ENCODE data around the gene PLD5.
"Not testable (repeated sequence)": the region's sequence is repeated elsewhere in the genome, so short reads cannot be mapped to it uniquely, and the experiment has no call there.

Gene PLD5

GRCh38 chr1:242282758-242283485 lies 241.6 kb downstream of the PLD5 start:
- not testable (repeated sequence) for DNase-seq (ENCODE audit: low read depth, low spot score)

- DNase-seq (ENCODE audit: low read depth, low spot score), result not testable (repeated sequence)
Observed at GRCh38 chr1:242278406-242278805, 246.1 kb downstream of the PLD5 start.

DNA sequence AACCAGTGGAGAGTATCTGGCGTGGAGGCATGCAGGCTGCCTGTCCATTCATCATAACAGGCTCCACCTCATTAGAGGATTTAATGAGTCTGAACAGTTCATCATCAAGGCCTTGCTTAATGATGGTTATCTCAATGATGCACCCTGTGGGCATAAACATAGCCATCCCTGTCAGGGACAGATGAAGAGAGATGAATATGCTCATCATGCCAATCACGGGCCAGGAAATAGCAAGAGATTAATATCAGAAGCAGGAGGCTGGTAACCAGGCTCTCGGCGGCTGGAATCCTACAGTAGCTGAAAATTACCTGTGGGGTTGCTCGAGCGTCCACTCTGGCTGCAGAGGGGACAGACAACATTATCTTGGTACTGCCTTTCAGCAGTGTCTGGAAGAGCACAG lies 247.7 kb downstream of the PLD5 start:
- DNase-seq (ENCODE audit: low read depth, low spot score), result not testable (repeated sequence)

GRCh38 chr1:242267004-242267403 lies 257.5 kb downstream of the PLD5 start:
- DNase-seq (ENCODE audit: low read depth, low spot score), result not testable (repeated sequence)

DNA sequence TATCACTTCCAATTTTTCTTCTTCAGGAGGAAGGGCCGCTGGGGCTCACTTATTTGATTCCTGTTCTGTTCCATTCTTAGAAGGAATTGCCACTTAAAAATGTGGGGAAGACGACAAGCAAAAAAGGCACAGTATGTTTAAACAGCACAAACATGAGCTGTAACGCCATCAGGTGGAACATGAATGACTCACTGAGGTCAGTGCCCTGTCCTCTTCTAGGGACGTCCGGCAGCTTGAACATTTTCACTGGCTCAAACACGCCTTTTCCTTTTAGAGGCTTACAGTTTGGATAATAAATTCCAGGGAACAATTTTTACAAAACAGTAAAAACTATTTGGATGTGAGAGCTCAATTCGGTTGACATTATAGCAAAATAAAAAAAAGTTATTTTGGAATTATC lies 260.1 kb downstream of the PLD5 start:
- DNase-seq (ENCODE audit: low read depth, low spot score), result not testable (repeated sequence)

DNA sequence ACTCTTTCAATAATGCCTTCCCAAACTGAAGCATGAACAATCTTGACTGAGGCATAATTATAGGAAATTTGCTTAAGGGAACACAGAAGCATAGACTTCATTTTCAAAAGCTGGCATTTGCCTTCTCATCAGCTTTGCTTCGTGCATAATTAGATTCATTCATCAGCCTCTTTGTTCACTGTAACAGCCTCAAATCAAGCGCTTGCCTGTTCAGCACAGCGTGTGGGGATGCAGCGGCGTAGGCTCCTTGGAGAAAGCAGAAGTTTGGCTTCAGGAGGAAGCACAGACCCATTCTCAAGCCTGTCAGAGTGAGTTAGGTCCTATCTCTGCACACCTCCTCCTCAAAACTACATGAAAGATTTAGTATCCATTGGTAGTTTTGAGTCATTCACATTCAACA lies 279.2 kb downstream of the PLD5 start:
- no peak for DNase-seq (ENCODE audit: low read depth, low spot score)

- no peak for DNase-seq (ENCODE audit: low read depth, low spot score)
Observed at GRCh38 chr1:242243472-242243871, 281.0 kb downstream of the PLD5 start.

DNA sequence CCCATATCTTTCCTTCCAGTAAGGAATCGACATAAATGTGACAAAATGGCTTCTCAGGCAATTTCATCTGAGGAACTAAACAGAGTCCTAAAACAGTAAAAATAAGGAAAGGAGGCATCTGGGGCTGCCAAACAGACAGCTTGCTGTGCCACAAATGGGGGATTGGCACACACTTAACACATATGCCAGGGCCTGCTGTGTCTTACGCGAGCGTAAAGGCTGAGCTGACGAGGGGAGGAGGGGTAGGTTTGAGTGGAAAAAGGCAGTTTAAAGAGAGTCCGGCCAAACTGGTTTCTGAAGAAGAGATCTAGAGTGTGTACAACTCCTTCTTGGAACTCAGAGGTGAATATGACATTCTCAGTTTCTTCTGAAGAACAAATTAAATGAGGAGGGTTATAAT lies 281.5 kb downstream of the PLD5 start:
- DNase-seq (ENCODE audit: low read depth, low spot score), result no peak

- no peak for DNase-seq (ENCODE audit: low read depth, low spot score)
Observed at GRCh38 chr1:242241936-242242335, 282.6 kb downstream of the PLD5 start.

GRCh38 chr1:242240691-242241090 lies 283.8 kb downstream of the PLD5 start:
- DNase-seq (ENCODE audit: low read depth, low spot score), result no peak

GRCh38 chr1:242240077-242240476 lies 284.4 kb downstream of the PLD5 start:
- no peak for DNase-seq (ENCODE audit: low read depth, low spot score)

DNA sequence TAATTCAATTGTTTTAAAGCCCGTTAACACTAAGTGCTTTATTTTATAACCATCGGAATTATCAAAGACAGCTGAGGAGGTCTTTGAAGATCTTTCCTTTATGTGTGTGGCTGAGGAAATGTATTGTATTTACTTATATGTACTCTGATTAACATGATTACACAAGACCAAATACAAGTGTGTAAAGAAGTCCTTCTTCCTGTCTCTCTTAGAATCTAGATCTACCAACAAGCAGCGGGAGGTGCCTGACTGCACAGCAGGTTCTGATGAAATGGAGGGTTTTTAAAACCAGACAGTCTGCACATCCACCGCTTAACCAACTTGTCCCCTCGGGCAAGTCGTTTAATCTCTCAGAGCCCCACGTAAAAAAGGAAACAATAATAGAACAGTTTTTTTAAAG lies 285.1 kb downstream of the PLD5 start:
- DNase-seq (ENCODE audit: low read depth, low spot score), result no peak

- no peak for DNase-seq (ENCODE audit: low read depth, low spot score)
Observed at GRCh38 chr1:242237051-242237450, 287.4 kb downstream of the PLD5 start.

DNA sequence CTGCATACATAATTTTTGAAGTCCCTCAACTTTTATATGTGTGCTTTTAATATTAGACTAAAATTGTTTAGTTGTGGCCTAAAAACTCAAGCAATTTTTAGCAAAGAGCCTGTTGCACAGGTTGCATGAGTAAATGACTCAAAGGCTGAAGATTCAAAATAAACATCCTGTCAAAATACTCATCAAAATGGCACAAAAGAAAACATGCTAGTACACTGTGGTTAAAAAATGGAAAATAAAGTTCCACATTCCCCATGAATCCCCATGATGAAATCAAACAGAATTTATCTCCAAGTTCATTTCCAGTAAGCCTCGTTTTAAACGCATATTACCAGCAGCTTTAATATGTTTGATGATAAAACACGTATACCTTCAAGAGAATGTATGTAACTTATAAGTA lies 295.5 kb downstream of the PLD5 start:
- no peak for DNase-seq (ENCODE audit: low read depth, low spot score)

DNA sequence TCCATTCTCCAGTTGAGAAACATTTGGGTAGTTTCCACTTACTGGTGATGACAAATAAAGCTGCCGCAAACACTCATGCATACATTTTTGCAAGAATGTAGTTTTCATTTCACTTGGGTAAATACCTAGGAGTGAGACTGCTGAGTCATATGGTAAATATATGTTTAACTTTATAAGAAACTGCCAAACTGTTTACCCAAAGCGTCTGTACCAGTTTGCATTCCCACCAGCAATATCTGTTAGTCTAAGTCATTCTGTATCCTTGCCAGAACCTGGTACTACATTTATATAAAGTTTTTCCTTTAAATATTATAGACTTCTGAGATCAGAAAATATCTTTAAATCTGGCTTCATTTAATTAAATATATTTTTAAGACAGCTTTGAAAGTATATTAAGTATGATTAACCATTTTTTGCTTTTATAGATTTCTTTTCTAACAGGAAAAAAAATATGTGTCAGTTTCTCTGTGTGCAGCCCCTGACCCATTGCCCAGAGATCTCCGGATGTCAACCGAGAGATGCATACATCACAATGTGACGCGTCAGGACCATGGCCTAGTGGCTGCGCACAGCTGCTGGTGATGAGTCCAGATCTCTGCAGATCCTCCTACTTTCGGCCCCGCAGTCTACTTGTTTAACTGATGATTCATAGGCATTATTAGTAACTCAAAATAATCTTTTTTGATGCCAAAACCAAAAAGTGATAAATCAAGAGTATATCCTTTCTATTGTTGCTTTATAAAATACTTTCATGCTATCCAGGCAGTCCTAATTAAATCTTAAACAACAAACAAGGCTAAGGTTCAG lies 298.5 kb downstream of the PLD5 start:
- no peak for DNase-seq (ENCODE audit: low read depth, low spot score)

- not testable (repeated sequence) for DNase-seq (ENCODE audit: low read depth, low spot score)
Observed at GRCh38 chr1:242224878-242225766, 299.4 kb downstream of the PLD5 start.

DNA sequence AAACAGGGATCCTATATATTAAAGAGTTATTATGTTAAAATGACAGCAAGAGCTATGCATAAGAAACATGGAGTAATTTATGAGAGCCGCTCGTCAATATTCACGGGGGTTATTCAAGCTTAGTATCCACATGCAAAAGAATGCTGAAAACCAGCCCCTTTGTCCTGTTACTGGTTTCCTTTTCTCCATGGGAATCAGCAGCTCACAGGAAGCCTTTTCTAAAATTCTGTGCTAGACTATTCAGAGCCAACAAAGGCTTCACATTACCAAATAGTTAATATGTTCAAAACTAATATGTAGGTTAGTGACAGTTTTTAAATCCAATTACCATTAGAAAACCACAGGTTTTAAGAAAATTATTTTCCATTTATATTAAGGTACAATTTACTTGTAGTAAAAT lies 300.0 kb downstream of the PLD5 start:
- no peak for DNase-seq (ENCODE audit: low read depth, low spot score)

GRCh38 chr1:242219905-242220304 lies 304.6 kb downstream of the PLD5 start:
- no peak for DNase-seq (ENCODE audit: low read depth, low spot score)

GRCh38 chr1:242219298-242219901 lies 305.1 kb downstream of the PLD5 start:
- DNase-seq (ENCODE audit: low read depth, low spot score), result no peak

- DNase-seq (ENCODE audit: low read depth, low spot score), result no peak
Observed at GRCh38 chr1:242216368-242216767, 308.1 kb downstream of the PLD5 start.

DNA sequence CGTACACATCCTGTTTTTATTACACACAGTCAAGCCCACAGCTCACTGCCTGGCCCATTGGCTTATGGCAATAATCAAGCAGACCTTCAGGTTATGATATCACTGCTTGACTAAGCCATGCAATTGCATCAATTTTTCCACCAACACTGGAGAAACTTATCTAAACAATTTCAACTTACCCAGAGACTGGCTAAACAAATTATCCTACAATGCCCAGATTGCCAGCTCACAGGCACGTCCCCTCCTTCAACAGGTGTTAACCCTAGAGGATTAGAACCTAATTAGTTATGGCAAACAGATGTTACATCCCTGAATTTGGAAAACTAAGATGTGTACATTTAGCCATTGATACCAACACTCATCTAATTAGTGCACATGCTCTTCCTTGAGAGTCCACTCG lies 310.0 kb downstream of the PLD5 start:
- DNase-seq (ENCODE audit: low read depth, low spot score), result not testable (repeated sequence)

GRCh38 chr1:242212961-242213360 lies 311.5 kb downstream of the PLD5 start:
- DNase-seq (ENCODE audit: low read depth, low spot score), result not testable (repeated sequence)

Measured in activated CD4-positive, CD25-positive, alpha-beta regulatory T cell treated with anti-CD3 and anti-CD28 coated beads, Interleukin-2, amount 50 U/mL, for 16 hours (primary cell).